GM11168 (cell line): ENCODE results near the gene KCTD16.

ENCODE experiments used
- in situ Hi-C: fragments of 300-500 bp; cut with MboI; formaldehyde crosslinking; loops from one replicate; pipeline ENCODE4 v1.12.0; 2022; ENCODE audit warnings: low sequenced_read_pairs; ENCODE audit not compliant: unreplicated experiment

KCTD16 gene

GRCh38 chr5:144151026-144151425, 19.6 kb upstream of the KCTD16 start:
- in situ Hi-C loops, result no loop called here

- in situ Hi-C loops, result no loop called here
Observed at GRCh38 chr5:144156767-144157171, 13.9 kb upstream of the KCTD16 start.

GRCh38 chr5:144162686-144163085, 8.0 kb upstream of the KCTD16 start:
- in situ Hi-C loops, result no loop called here

- in situ Hi-C loops, result no loop called here
Observed at GRCh38 chr5:144166696-144167095, 4.0 kb upstream of the KCTD16 start.

- in situ Hi-C loops, result no loop called here
Observed at GRCh38 chr5:144167998-144168397, 2.7 kb upstream of the KCTD16 start.

GRCh38 chr5:144169904-144170275, 783 bp upstream of the KCTD16 start:
- in situ Hi-C loops, result no loop called here

- in situ Hi-C loops, result no loop called here
Observed at GRCh38 chr5:144173766-144174165, 3.1 kb downstream of the KCTD16 start.

- in situ Hi-C loops, result no loop called here
Observed at GRCh38 chr5:144177548-144177947, 6.9 kb downstream of the KCTD16 start.

- in situ Hi-C loops, result no loop called here
Observed at GRCh38 chr5:144179226-144179625, 8.6 kb downstream of the KCTD16 start.

GRCh38 chr5:144183254-144183889, 12.7 kb downstream of the KCTD16 start:
- in situ Hi-C loops, result no loop called here

- in situ Hi-C loops, result no loop called here
Observed at GRCh38 chr5:144187699-144188294, 17.1 kb downstream of the KCTD16 start.

- in situ Hi-C loops, result no loop called here
Observed at GRCh38 chr5:144189800-144190429, 19.2 kb downstream of the KCTD16 start.

GRCh38 chr5:144191531-144191930, 20.9 kb downstream of the KCTD16 start:
- in situ Hi-C loops, result no loop called here

- in situ Hi-C loops, result no loop called here
Observed at GRCh38 chr5:144191998-144192397, 21.3 kb downstream of the KCTD16 start.

- in situ Hi-C loops, result no loop called here
Observed at GRCh38 chr5:144192661-144193060, 22.0 kb downstream of the KCTD16 start.

GRCh38 chr5:144194144-144194543, 23.5 kb downstream of the KCTD16 start:
- in situ Hi-C loops, result no loop called here

- in situ Hi-C loops, result no loop called here
Observed at GRCh38 chr5:144195448-144195847, 24.8 kb downstream of the KCTD16 start.

- in situ Hi-C loops, result no loop called here
Observed at GRCh38 chr5:144196612-144197011, 25.9 kb downstream of the KCTD16 start.

- in situ Hi-C loops, result no loop called here
Observed at GRCh38 chr5:144198386-144198785, 27.7 kb downstream of the KCTD16 start.

- in situ Hi-C loops, result no loop called here
Observed at GRCh38 chr5:144201588-144201987, 30.9 kb downstream of the KCTD16 start.

GRCh38 chr5:144202072-144202471, 31.4 kb downstream of the KCTD16 start:
- in situ Hi-C loops, result no loop called here

- in situ Hi-C loops, result no loop called here
Observed at GRCh38 chr5:144202726-144203125, 32.1 kb downstream of the KCTD16 start.
